Common myeloid progenitor, CD34-positive (primary cell): Measurements from ENCODE around the gene ZMYND8.
"Not testable (repeated sequence)": the region's sequence is repeated elsewhere in the genome, so short reads cannot be mapped to it uniquely, and the experiment has no call there.

Experiments
- CTCF ChIA-PET: fragments of 350-600 bp; sonication (Branson Sonifier 250); formaldehyde crosslinking; loops from one replicate; lab custom pipeline; 2021; ENCODE audit warnings: antibody characterized with exemption; lab: Charles Lee
- POLR2A ChIA-PET: fragments of 350-600 bp; sonication (Branson Sonifier 250); formaldehyde crosslinking; loops from one replicate; lab custom pipeline; 2021; ENCODE audit warnings: antibody characterized with exemption; lab: Charles Lee
- DNase-seq, 3 donors: peaks; one replicate each; pipeline versions ENCODE4 v3.0.0 to v3.0.0-alpha.2; 2013
- H3K27ac ChIP-seq, 2 experiments: 1 replicate in 1 of 2; 2 replicates in 1 of 2; pipeline ENCODE4 v1.7.0; 2013; ENCODE audit warnings: inconsistent platforms in 2 of 2, low read length in 2 of 2, mild to moderate bottlenecking in 2 of 2, low read depth in 1 of 2, moderate library complexity in 1 of 2; ENCODE audit not compliant: severe bottlenecking in 2 of 2, insufficient read depth in 1 of 2, poor library complexity in 1 of 2
- H3K27me3 ChIP-seq, 5 experiments: replicated peaks in 2 of 5; 1 replicate in 3 of 5; 2 replicates in 2 of 5; pipeline versions ENCODE4 v1.6.1 to v1.7.0; 2013; ENCODE audit warnings: low read length in 4 of 5, mild to moderate bottlenecking in 2 of 5, moderate library complexity in 2 of 5, inconsistent platforms in 1 of 5; ENCODE audit not compliant: insufficient read depth in 5 of 5, control insufficient read depth in 4 of 5
- H3K36me3 ChIP-seq, 4 experiments: 1 replicate in 2 of 4; 2 replicates in 2 of 4; pipeline versions ENCODE4 v1.6.1 to v1.7.0; 2013; ENCODE audit warnings: low read length in 3 of 4, control low read depth in 1 of 4, mild to moderate bottlenecking in 1 of 4; ENCODE audit not compliant: control insufficient read depth in 4 of 4, insufficient read depth in 4 of 4
- H3K4me1 ChIP-seq, 4 experiments: 1 replicate in 3 of 4; 2 replicates in 1 of 4; pipeline versions ENCODE4 v1.6.1 to v1.7.1; 2013; ENCODE audit warnings: low read length in 3 of 4, mild to moderate bottlenecking in 3 of 4, control low read depth in 1 of 4, inconsistent platforms in 1 of 4, moderate library complexity in 1 of 4; ENCODE audit not compliant: control insufficient read depth in 4 of 4, insufficient read depth in 4 of 4; ENCODE audit errors: control extremely low read depth in 1 of 4
- H3K4me3 ChIP-seq, 7 experiments: 1 replicate in 4 of 7; 2 replicates in 3 of 7; pipeline versions ENCODE4 v1.5.1 to v1.7.0; 2013; ENCODE audit warnings: mild to moderate bottlenecking in 7 of 7, low read length in 6 of 7, moderate library complexity in 6 of 7, inconsistent platforms in 2 of 7, low read depth in 2 of 7, control low read depth in 1 of 7; ENCODE audit not compliant: insufficient read depth in 4 of 7, control insufficient read depth in 1 of 7; ENCODE audit errors: extremely low read depth in 1 of 7
- H3K9me3 ChIP-seq, 5 experiments: 1 replicate in 4 of 5; 2 replicates in 1 of 5; pipeline versions ENCODE4 v1.6.1 to v1.7.1; 2013; ENCODE audit warnings: low read length in 4 of 5, mild to moderate bottlenecking in 2 of 5, inconsistent platforms in 1 of 5, low read depth in 1 of 5, moderate library complexity in 1 of 5; ENCODE audit not compliant: control insufficient read depth in 4 of 5, insufficient read depth in 2 of 5; ENCODE audit errors: control extremely low read depth in 1 of 5
- WGBS: methylation state at CpG from one replicate; pipeline ENCODE4 v1.1.5; 2013; ENCODE audit not compliant: insufficient coverage; 5-methylcytosine and 5-hydroxymethylcytosine counted together

ZMYND8 gene

DNA sequence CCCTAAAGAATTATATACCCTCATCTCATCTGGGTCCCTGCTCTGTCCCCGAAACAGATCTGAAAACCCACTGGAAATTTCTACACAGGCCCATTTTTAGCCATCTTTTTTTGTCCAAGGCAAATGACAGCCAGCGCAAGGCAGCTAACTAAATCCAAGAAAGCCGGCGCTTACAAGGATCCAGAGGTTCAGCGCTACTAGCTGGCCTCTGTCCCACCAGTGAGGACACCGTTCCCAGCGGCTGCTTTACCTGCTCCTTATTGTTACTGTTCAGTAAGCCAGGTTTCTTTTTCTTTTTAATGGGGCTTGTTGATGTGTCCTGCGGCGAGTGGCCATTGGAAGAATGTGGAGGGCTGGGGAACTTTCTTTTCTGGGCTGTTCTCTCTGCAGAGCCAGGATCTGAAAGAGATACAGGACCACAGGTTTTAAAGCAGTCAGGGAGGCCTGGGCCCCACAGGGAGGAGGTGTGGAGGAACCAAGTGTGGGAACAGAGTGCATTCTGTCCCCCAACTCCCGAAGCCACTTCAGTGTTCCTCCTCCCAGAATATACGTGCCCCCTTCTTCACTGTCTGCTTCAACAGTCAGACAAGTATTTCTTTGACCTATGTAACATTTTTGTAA, 46.6 kb downstream of the ZMYND8 start:
- peaks cover 0 to 7% (median under 1%) of the 10 kb centered on the region in 4 experiments for H3K4me1 ChIP-seq
- peak overlapping the region in 1 of 2 experiments; percentile 54 for H3K27ac ChIP-seq
- H3K4me3 ChIP-seq = no peak overlapping the region
- no peak for DNase-seq
- H3K36me3 ChIP-seq = peaks cover 9 to 59% (median 33%) of the 10 kb centered on the region in 4 experiments
- WGBS = 90% methylated on average over 9 of the region's 11 CpGs
- no peaks in the 10 kb centered on the region for H3K27me3 ChIP-seq
- ChIA-PET POLR2A (interaction anchor here (0.5 kb wide), 1 partner anchor 12 kb away, joined by 4 read pairs; no protein-coding TSS in a partner anchor), CTCF (interaction anchor here (1.5 to 2.1 kb wide), 3 partner anchors 46 to 74 kb away, joined by 3 to 7 read pairs (median 4); partner anchors contain the start of gene ZMYND8)
- H3K9me3 ChIP-seq = no peaks in the 10 kb centered on the region

DNA sequence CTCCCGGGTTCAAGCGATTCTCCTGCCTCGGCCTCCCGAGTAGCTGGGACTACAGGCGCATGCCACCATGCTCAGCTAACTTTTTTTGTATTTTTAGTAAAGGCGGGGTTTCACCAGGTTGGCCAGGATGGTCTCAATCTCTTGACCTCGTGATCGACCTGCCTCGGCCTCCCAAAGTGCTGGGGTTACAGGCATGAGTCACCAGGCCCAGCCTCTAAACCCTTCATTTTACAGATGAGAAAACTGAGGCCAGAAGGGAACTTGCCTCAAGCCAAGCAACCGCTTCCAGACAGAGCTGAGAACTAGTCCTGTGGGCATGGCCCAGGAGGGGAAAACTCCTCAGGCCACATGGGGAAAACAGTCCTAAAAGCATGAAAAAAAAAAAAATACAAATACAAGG, 47.1 kb downstream of the ZMYND8 start:
- ChIA-PET CTCF (interaction anchor here (0.7 to 2.1 kb wide), 5 partner anchors 12 to 74 kb away, joined by 3 to 7 read pairs (median 3); partner anchors contain the start of gene ZMYND8), POLR2A (interaction anchor here (0.5 kb wide), 1 partner anchor 11 kb away, joined by 4 read pairs; no protein-coding TSS in a partner anchor)
- no peaks in the 10 kb centered on the region for H3K27me3 ChIP-seq
- peak overlapping the region in 1 of 2 experiments; percentile 54 for H3K27ac ChIP-seq
- H3K4me1 ChIP-seq = peaks cover 0 to 9% (median 3%) of the 10 kb centered on the region in 4 experiments
- H3K4me3 ChIP-seq = no peak overlapping the region
- 95% methylated on average over 8 of the region's 10 CpGs for WGBS
- H3K36me3 ChIP-seq = peaks cover 9 to 64% (median 34%) of the 10 kb centered on the region in 4 experiments
- H3K9me3 ChIP-seq = no peaks in the 10 kb centered on the region
- no peak for DNase-seq

GRCh38 chr20:47307569-47307968, 48.9 kb downstream of the ZMYND8 start:
- H3K9me3 ChIP-seq, H3K27me3 ChIP-seq, H3K27ac ChIP-seq, DNase-seq, H3K4me3 ChIP-seq: not testable (repeated sequence)
- Histone ChIP-seq H3K4me1 (peaks cover 0 to 26% (median 11%) of the 10 kb centered on the region in 4 experiments), H3K36me3 (peaks cover 9 to 82% (median 36%) of the 10 kb centered on the region in 4 experiments)
- CTCF ChIA-PET = interaction anchor here (2.2 kb wide), 1 partner anchor 34 kb away, joined by 8 read pairs; no protein-coding TSS in a partner anchor
- 97% methylated on average over 5 of the region's 9 CpGs for WGBS
- POLR2A ChIA-PET = interaction anchor here (0.6 kb wide), 1 partner anchor 180 kb away, joined by 6 read pairs; no protein-coding TSS in a partner anchor

GRCh38 chr20:47306755-47307370, 49.6 kb downstream of the ZMYND8 start:
- no peak for DNase-seq
- CTCF ChIA-PET = interaction anchor here (0.7 to 2.2 kb wide), 5 partner anchors 18 to 77 kb away, joined by 3 to 8 read pairs (median 4); no protein-coding TSS in a partner anchor
- Histone ChIP-seq H3K27me3 (no peaks in the 10 kb centered on the region), H3K36me3 (peaks cover 9 to 79% (median 36%) of the 10 kb centered on the region in 4 experiments), H3K4me3 (no peak overlapping the region), H3K4me1 (peaks cover 0 to 26% (median 11%) of the 10 kb centered on the region in 4 experiments), H3K9me3 (no peaks in the 10 kb centered on the region), H3K27ac (no peak overlapping the region)
- POLR2A ChIA-PET = no interaction called here
- 98% methylated on average over 3 of the region's 7 CpGs for WGBS

DNA sequence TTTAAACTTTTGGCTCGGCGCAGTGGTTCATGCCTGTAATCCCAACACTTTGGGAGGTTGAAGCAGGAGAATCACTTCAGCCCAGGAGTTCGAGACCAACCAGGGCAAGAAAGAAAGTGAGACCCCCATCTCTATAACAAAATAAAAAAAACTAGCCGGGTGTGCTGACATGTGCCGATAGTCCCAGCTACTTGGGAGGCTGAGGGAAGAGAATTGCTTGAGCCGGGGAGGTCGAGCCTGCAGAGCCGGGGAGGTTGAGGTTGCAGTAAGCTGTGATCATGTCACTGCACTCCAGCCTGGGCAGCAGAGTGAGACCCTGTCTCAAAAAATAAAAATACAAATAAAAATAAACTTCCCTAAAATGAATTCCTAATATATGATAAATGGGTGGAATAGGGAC, 50.4 kb downstream of the ZMYND8 start:
- Histone ChIP-seq H3K27me3 (no peaks in the 10 kb centered on the region), H3K4me3 (no peak overlapping the region), H3K27ac (no peak overlapping the region), H3K36me3 (peaks cover 9 to 78% (median 37%) of the 10 kb centered on the region in 4 experiments), H3K9me3 (no peaks in the 10 kb centered on the region), H3K4me1 (peaks cover 0 to 26% (median 11%) of the 10 kb centered on the region in 4 experiments)
- no peak for DNase-seq
- POLR2A ChIA-PET = no interaction called here
- CTCF ChIA-PET = interaction anchor here (0.7 to 2.2 kb wide), 7 partner anchors 12 to 78 kb away, joined by 3 to 8 read pairs (median 4); no protein-coding TSS in a partner anchor
- 96% methylated on average over 4 of the region's 8 CpGs for WGBS

GRCh38 chr20:47305667-47306066, 50.8 kb downstream of the ZMYND8 start:
- Histone ChIP-seq H3K4me1 (peaks cover 0 to 26% (median 11%) of the 10 kb centered on the region in 4 experiments), H3K4me3 (no peak overlapping the region), H3K36me3 (peaks cover 9 to 74% (median 36%) of the 10 kb centered on the region in 4 experiments), H3K9me3 (no peaks in the 10 kb centered on the region), H3K27me3 (no peaks in the 10 kb centered on the region), H3K27ac (no peak overlapping the region)
- WGBS = 80% methylated on average over 1 of the region's 4 CpGs
- no peak for DNase-seq
- ChIA-PET CTCF (interaction anchor here (0.7 to 2.2 kb wide), 5 partner anchors 12 to 78 kb away, joined by 3 to 8 read pairs (median 4); no protein-coding TSS in a partner anchor), POLR2A (no interaction called here)
